ENCODE measurements around the gene SLC25A51. TPM values are rescaled to one million over a fixed set of nuclear protein-coding genes. Genes with fewer than 3 reads are reported as not detected.

Gene SLC25A51
- total RNA-seq, 6 donors from 2014 or later, result 19.4 to 51.4 (median 31.9) TPM

GRCh38 chr9:37921168-37921510, 17.2 kb upstream of the SLC25A51 start:
- WGBS, 2 donors, result 89 to 90% methylated on average over 7 of the region's 7 CpGs
- DNase-seq (no peak), ATAC-seq (ENCODE audit: low FRiP score in 2 of 2) (no peak)
- peak overlapping the region in 2 of 4 donors; percentile 31 to 60 for H3K27ac ChIP-seq
- no peak overlapping the region for H3K4me3 ChIP-seq
- H3K4me1 ChIP-seq, result peaks cover 17 to 60% (median 44%) of the 10 kb centered on the region in 4 donors
- no peak for TF ChIP-seq CTCF (IDR thresholded peaks at IDR 0.05)
- no peak for TF ChIP-seq POLR2A (IDR thresholded peaks at IDR 0.05)
- TF ChIP-seq POLR2AphosphoS5 (IDR thresholded peaks at IDR 0.05), result no peak
- no peak for TF ChIP-seq EP300 (IDR thresholded peaks at IDR 0.05)
- no peaks in the 10 kb centered on the region for H3K9me3 ChIP-seq
- H3K27me3 ChIP-seq, result no peaks in the 10 kb centered on the region
- peaks cover 0 to 8% (median 2%) of the 10 kb centered on the region in 4 donors for H3K36me3 ChIP-seq

GRCh38 chr9:37920471-37921167, 16.7 kb upstream of the SLC25A51 start:
- peaks cover 0 to 8% (median 2%) of the 10 kb centered on the region in 4 donors for H3K36me3 ChIP-seq
- WGBS, 2 donors, result 85 to 98% methylated on average over 3 to 5 of the region's 5 CpGs
- peak overlapping the region in 2 of 4 donors; percentile 23 to 31 for H3K27ac ChIP-seq
- TF ChIP-seq EP300 (IDR thresholded peaks at IDR 0.05) (no peak), CTCF (IDR thresholded peaks at IDR 0.05) (no peak), POLR2A (IDR thresholded peaks at IDR 0.05) (no peak), POLR2AphosphoS5 (IDR thresholded peaks at IDR 0.05) (no peak)
- no peaks in the 10 kb centered on the region for H3K27me3 ChIP-seq
- no peak overlapping the region for H3K4me3 ChIP-seq
- DNase-seq (no peak), ATAC-seq (ENCODE audit: low FRiP score in 2 of 2) (no peak)
- H3K4me1 ChIP-seq, result peaks cover 19 to 58% (median 44%) of the 10 kb centered on the region in 4 donors
- no peaks in the 10 kb centered on the region for H3K9me3 ChIP-seq

DNA sequence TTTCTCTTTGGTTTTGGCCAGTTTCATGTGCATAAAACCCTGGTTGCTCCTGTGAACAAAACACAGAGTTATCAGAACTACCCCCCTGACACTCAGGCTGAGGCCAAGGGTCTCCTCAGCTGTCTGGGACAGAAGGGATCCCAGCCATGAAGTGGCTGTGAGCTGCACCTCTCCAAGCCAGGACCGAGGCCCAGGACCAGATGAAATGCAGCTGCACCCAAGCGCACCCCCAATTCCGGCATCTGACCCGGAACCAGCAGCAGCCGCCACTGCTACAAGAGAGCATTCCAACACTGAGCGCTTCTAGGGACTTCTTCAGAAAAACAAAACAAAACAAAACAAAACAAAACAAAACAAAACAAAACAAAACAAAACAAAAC, 16.0 kb upstream of the SLC25A51 start:
- DNase-seq (no peak), ATAC-seq (ENCODE audit: low FRiP score in 2 of 2) (no peak)
- H3K27me3 ChIP-seq, result no peaks in the 10 kb centered on the region
- peak overlapping the region in 2 of 4 donors; percentile 17 to 23 for H3K27ac ChIP-seq
- peaks cover 0 to 8% (median 2%) of the 10 kb centered on the region in 4 donors for H3K36me3 ChIP-seq
- TF ChIP-seq POLR2AphosphoS5 (IDR thresholded peaks at IDR 0.05) (no peak), EP300 (IDR thresholded peaks at IDR 0.05) (no peak), CTCF (IDR thresholded peaks at IDR 0.05) (no peak), POLR2A (IDR thresholded peaks at IDR 0.05) (no peak)
- peaks cover 19 to 51% (median 44%) of the 10 kb centered on the region in 4 donors for H3K4me1 ChIP-seq
- no peaks in the 10 kb centered on the region for H3K9me3 ChIP-seq
- 77 to 79% methylated on average over 6 of the region's 6 CpGs for WGBS, 2 donors
- H3K4me3 ChIP-seq, result no peak overlapping the region

GRCh38 chr9:37919246-37919955, 15.5 kb upstream of the SLC25A51 start:
- Histone ChIP-seq H3K4me3 (no peak overlapping the region), H3K27ac (peak overlapping the region in 2 of 4 donors; percentile 10 to 17), H3K4me1 (peaks cover 19 to 53% (median 44%) of the 10 kb centered on the region in 4 donors), H3K9me3 (no peaks in the 10 kb centered on the region), H3K27me3 (no peaks in the 10 kb centered on the region), H3K36me3 (peaks cover 0 to 8% (median 2%) of the 10 kb centered on the region in 4 donors)
- 84 to 90% methylated on average over 13 to 16 of the region's 16 CpGs for WGBS, 2 donors
- ATAC-seq (ENCODE audit: low FRiP score in 2 of 2) (no peak), DNase-seq (no peak)
- TF ChIP-seq POLR2AphosphoS5 (IDR thresholded peaks at IDR 0.05) (no peak), EP300 (IDR thresholded peaks at IDR 0.05) (no peak), CTCF (IDR thresholded peaks at IDR 0.05) (no peak), POLR2A (IDR thresholded peaks at IDR 0.05) (no peak)

All from upper lobe of left lung (tissue), 6 donors.